OCI-M2 (cell line): ENCODE results near the gene RPGRIP1.
"Not testable (repeated sequence)": the region's sequence is repeated elsewhere in the genome, so short reads cannot be mapped to it uniquely, and the experiment has no call there.

ENCODE experiments used
- DNase-seq: peaks from one replicate; lab custom pipeline; 2025; ENCODE audit not compliant: unreplicated experiment; lab: John Stamatoyannopoulos, UW

Gene RPGRIP1

GRCh38 chr14:21279783-21280182 is at the start of gene RPGRIP1:
RPGRIP1 (plus strand) TSS chr14:21280083; CDS start chr14:21287977, 7,894 bp downstream.
- DNase-seq: no peak

GRCh38 chr14:21231020-21231652 is 48.7 kb upstream of the RPGRIP1 start:
- DNase-seq: no peak

- DNase-seq: no peak
Measured at GRCh38 chr14:21233457-21234076, 46.3 kb upstream of the RPGRIP1 start.

GRCh38 chr14:21234112-21234511 is 45.8 kb upstream of the RPGRIP1 start:
- no peak for DNase-seq

DNA sequence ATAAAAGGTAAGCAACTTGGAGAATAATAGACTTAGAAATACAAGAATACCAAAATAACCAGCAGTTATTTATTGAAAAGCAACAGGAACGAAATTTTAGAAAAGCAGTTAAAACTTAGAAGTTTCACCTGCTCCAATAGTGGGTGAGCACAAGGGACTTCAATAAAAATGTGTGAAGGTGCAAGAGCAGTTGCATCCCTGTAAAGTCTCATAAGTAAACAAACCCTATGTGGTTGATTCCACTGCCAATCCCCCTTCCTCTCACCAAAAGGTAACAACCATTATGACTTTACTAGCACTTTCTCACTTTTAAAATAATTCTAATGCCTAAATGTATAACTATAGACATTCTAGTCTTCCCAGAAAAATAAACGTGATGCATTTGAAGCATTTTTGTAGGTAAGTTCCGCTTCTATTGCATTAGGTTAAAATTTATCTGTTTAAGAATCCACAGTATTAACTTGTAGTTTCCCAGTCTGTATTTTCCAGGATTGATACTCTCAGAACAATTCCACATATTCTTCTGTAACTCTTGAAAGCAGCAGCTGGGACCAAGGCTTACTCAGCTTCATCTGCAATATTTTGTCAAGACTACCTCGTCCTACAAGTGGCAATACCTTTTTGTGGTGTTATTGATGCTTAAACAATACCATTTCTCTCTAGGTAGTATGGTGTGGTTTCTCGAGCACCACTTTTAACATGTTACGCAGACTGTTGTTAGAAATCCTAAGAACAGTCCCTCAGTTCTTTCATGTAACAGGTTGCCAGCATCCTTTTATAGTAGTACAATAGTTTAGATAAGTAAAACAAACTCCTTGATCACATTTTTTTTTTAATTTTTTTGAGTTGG is 42.7 kb upstream of the RPGRIP1 start:
- no peak for DNase-seq

GRCh38 chr14:21238823-21239518 is 40.9 kb upstream of the RPGRIP1 start:
- DNase-seq: no peak

GRCh38 chr14:21240417-21240816 is 39.5 kb upstream of the RPGRIP1 start:
- no peak for DNase-seq

DNA sequence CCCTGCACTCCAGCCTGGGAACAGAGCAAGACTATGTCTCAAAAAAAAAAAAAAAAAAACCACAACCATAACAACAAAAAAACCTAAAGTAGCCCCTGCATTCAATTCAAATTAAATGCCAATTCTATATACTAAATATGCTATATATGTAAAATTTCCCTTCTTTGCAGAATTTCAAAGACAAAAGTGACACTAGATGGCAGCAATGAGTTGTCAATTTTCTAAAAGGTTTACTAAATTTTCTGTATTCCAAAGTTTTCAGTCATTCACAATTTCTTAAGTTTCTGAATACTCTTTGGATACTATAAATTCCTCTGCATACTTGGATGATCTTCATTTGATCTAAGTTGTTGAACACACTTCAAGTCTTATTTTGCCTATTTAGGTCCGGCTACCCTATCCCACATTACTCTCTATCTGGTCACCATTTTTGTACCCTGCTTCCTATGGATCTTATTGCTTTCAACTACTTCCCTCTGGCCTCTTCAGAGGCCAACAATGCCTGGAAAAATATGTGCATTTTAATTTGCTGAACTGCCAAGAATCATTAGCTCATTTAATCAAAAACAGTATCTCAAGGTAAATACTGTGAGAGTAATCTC is 38.6 kb upstream of the RPGRIP1 start:
- no peak for DNase-seq

DNA sequence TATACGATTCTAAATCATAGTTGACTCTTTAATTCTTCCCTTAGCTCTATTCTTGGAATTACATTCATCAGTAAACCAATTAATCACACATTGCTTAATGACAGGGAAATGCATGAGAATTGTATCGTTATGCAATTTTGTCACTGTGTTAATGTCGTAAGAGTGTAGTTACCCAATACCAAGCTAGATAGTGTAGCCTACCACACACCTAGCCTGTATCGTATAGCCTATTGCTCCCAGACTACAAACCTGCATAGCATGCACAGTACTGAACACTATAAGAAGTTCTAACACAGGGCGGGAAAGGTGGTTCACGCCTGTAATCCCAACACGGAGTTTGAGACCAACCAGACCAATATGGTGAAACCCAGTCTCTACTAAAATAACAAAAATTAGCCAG is 35.3 kb upstream of the RPGRIP1 start:
- DNase-seq: no peak

GRCh38 chr14:21245813-21246212 is 34.1 kb upstream of the RPGRIP1 start:
- no peak for DNase-seq

- DNase-seq: no peak
Measured at GRCh38 chr14:21248338-21248737, 31.5 kb upstream of the RPGRIP1 start.

GRCh38 chr14:21248739-21249411 is 31.0 kb upstream of the RPGRIP1 start:
- no peak for DNase-seq

- DNase-seq: no peak
Measured at GRCh38 chr14:21251215-21251614, 28.7 kb upstream of the RPGRIP1 start.

- DNase-seq: no peak
Measured at GRCh38 chr14:21252149-21252548, 27.7 kb upstream of the RPGRIP1 start.

DNA sequence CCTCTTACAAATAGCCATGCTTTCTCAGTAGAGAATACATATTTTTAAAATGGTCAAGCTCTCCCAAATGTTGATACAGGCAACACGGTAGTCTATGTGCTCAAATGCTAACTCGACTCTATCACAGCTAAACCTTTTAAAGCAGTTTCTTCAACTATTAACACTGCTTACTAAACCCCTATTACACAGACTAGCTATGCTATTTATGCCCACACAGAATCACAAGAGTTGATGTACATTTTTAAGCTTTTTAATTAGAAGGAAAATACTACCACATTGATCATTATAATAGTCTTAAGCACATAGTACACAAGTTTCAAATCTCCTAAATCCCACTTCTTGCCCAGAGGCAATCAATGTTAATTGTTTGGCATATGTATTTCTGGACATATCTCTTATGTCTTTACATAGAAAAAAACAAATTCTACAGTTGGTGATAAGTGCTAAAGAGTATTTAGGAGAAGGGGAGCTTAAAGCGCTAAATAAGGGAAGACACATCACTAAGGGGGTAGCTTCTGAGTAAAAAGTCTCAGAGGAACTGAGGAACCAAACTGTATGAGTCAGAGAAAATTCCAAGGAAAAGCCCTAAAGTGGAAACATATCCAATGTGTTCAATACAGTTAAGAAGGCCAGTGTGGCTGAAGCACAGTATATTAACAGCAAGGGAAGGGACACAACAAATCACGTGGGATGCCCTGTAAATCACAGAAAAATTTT is 24.3 kb upstream of the RPGRIP1 start:
- no peak for DNase-seq

GRCh38 chr14:21256102-21256447 is 23.8 kb upstream of the RPGRIP1 start:
- DNase-seq: not testable (repeated sequence)

GRCh38 chr14:21256539-21257393 is 23.1 kb upstream of the RPGRIP1 start:
- DNase-seq: no peak

DNA sequence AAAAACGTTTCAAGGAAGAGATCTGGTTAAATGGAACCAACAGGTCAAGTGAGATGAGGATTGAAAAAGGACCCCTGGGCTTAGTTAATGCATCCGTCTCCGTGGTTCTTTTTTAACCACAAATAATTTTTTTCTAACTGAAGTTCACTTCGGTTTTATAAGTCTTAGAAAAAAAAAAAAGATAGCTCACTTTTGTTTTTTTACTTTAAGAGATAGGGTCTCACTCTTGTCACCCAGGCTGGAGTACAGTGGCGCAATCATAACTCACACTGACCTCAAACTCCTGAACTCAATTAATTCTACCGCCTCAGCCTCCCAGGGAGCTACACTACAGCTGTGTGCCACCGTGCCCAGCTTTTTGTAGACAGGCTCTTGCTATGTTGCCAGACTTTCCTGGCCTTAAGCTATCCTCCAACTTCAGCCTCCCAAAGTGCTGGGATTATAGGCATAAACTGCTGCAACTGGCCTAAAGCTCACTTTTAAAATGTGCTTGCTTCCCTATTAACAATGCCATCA is 22.4 kb upstream of the RPGRIP1 start:
- DNase-seq: no peak
